ENCODE measurements around the gene WASHC3.

- TF ChIP-seq CTCF (IDR thresholded peaks at IDR 0.05) (no peak), POLR2A (IDR thresholded peaks at IDR 0.05) (no peak)
Observed at GRCh38 chr12:102009796-102010195, 52.0 kb downstream of the WASHC3 start.
